ENCODE data around the gene FSTL1.

Gene FSTL1

GRCh38 chr3:120348991-120349854 lies 101.6 kb downstream of the FSTL1 start, which contains the start of gene LRRC58:
Gene LRRC58 (minus strand): TSS chr3:120349354. CDS start chr3:120349243, 111 bp downstream.
- DNase-seq = peak; percentile 85

- peak; percentile 45 for DNase-seq
Measured at GRCh38 chr3:120348065-120348990, 102.5 kb downstream of the FSTL1 start.

GRCh38 chr3:120344349-120344748 lies 106.4 kb downstream of the FSTL1 start:
- no peak for DNase-seq
